HG02678 (cell line): ENCODE data around the gene ACTG2.
"Not testable (repeated sequence)": the region's sequence is repeated elsewhere in the genome, so short reads cannot be mapped to it uniquely, and the experiment has no call there.

Experiments used
- ATAC-seq: cut with Tn5 transposase; IDR thresholded peaks from one replicate; pipeline ENCODE4 v1.9.1; 2021; ENCODE audit warnings: mild to moderate bottlenecking, moderate library complexity; ENCODE audit not compliant: unreplicated experiment

The ACTG2 gene

DNA sequence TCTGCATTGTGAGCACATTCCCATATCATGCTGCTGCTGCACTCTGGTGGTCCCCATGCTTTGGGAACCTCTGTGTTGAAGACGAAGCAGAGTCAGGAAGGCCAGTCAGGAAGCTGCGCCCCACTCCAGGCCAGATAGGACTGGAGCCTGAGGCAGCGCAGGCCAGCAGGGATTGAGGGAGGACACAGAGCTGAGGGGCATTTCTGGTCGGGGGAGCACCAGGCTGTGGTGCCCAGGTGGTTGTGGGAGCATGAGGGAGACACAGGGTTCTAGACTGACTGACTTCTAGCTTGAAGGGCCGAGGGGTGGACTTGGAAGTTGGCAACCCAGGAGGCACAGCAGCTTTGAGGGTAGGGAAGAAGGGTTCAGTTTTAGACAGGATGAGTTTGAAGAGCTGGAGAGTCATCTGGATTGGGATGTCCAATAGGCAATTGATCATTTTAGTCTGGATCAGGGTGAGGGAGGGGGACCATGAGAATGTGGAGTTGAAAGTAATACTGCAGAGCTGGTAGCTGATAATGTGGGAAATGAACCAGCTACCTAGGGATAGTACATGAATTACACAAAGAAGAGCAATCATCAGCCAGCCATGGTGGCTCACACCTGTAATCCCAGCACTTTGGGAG, 1.4 kb upstream of the ACTG2 start:
- no peak for ATAC-seq

DNA sequence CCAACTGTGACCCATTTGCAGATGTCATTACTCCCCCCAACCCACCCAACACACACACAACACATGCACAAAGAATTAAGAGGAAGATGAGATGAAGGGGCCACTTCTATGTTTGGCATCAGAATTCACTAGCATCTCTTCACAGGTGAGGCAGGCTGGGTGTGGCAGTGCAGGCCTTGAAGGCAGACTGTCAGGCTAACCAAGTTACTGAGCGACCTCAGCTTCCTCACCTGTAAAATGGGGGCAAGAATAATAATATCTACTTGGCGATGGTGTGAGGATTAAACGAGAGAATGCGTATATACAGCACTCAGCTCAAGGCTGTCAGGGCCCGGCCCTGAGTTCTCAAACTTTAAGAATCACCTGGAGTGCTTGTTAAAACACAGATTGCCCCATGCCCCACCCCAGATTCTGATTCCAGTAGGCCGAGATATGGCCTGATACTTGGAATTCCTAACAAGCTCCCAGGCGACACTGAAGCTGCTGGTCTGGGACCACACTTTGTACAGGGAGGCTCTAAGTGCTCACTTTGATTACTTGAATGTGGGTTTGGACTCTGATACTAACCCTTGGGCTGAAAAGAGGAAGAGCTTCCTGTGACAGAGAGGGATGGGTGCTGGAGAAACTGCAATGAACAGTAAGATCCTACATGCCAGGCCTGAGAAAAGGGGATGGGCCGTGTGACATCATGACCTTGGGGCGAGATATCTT, 1.1 kb downstream of the ACTG2 start:
- ATAC-seq: no peak

DNA sequence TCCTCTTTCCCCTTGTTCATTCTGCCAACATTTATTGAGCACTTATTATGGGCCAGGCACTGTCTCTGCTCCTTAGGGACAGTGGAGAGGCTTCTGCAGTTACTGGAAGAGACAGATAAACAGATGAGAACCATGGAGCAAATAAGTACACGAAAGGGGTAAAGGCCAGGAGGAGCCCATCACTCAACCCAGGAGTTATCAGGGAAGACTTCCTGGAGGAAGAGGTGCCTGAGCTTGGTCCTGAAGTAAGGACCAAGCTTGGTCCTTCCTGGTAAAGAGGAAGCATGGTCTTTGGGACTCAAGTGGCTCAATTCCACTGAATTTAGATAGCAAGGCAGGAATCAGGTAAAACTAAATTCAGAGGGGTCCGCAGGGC, 1.7 kb downstream of the ACTG2 start:
- ATAC-seq: no peak

- no peak for ATAC-seq
Measured at GRCh38 chr2:73894877-73895276, 2.1 kb downstream of the ACTG2 start.

DNA sequence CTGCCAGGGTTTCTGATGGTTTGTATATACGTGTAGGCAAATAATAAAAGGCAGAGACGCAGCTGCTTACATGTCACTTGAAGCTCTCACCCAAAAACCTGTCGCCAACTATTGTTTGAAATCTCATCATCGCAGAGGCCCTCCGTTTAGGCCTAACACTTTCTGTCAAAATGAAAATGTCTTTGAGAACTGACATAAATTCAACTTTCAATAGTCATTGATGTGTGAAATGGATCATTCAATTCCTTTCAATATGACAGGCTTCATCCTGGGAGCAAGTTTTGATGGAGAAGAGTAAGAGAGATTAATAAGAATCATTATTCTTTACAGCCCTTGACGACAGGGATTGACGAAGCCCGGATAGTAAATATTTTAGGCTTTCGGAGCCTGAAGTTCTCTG, 2.7 kb downstream of the ACTG2 start:
- ATAC-seq: no peak

DNA sequence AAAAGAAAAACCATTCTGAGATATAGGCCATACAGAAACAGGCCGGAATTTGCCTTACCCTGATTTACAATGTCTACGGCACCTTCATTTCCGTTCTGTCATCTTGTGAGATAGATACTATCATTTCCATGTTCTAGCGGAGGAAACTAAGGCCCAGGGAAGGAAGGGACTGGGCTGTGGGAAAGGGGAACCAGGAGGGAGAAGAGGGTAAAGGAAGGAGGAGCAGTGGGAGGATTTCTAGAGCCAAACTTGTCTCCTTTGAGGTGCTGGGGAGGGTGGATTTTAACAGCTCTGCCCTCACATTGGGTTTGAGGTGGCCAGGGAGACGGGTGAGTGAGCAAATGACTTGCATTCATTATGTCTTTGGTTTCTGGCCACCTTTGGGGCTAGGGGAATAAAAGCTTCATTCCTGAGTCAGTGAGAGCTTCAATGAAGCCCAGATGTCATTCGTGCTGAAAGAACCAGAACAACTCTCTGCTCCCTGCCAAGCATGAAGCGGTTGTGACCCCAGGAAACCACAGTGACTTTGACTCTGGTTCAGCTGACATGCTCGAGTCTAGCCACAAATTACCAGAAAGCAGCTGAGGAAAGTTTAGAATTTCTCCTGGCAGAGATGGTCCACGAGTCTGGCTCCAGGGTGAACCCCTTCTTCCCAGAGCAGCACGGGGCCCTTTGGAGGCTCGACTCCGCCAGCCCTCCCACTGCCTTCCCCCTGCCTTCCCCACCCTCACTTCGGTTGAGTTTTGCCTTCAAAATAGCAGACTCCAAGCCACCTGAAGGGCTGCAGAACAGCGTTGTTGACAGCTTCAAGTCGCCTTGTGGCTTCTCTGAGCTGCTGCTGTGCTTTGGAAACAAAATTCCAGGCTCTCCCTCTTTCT, 3.8 kb downstream of the ACTG2 start:
- peak; percentile 69 for ATAC-seq

DNA sequence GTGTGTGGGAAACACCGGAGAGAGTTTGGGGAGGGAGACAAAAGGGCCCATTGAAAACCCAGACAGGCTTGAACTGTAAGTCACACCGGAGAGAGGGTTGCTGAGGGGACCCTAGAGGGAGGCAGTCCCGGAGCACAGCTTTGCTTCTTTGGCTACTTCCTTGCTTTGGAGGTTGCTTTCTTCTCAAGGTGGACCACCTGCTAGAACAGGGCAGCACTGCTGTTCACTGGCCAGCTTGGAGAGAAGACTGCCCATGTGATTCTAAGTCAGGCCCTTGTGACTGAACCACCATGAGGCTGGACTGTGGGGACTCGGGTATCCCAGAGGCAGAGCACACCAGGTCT, 4.4 kb downstream of the ACTG2 start:
- no peak for ATAC-seq

DNA sequence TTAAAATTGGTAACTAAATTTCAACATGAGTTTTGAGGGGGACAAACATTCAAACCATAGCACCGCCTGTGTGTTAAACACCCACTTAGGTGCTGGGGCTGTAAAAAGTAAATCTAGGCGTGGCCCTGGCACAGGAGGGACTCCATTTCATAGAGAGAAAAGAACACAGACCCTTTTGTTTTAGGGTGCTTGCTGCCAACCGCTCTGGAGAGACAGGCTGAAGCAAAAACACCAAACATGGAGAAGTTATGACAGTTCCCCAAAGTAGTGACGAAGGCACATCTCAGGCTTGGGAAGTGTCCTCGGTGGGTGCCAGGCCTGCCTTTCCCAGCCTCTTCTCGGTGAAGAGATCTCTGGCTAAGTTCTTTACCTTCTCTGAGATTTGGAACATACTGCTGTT, 5.1 kb downstream of the ACTG2 start:
- ATAC-seq: no peak

DNA sequence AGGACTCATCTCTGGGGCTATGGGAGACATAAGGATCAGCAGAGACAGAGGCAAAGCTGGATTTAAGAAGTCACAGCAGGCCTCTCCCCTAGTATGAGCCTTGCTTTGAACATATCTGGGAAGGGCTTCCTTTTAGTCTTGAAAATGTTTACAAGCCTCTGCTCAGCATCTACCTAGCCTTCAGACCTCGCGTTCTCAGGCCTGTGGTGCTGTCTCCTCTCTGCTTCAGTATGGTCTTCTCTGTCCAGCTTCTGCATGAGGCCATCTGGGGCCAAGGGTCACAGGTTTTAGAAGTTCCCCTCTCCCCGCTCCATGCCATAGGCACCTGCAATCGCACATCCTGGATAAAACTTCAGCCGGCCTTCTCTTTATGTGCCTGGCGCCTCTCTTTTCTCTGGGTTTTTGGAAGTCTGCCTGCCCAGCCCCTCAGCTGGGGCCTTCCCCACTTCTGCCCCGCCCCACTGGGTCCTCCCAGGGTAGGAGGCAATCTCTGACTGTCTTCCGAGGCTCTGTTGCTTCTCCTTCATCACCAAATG, 7.1 kb downstream of the ACTG2 start:
- ATAC-seq: no peak

DNA sequence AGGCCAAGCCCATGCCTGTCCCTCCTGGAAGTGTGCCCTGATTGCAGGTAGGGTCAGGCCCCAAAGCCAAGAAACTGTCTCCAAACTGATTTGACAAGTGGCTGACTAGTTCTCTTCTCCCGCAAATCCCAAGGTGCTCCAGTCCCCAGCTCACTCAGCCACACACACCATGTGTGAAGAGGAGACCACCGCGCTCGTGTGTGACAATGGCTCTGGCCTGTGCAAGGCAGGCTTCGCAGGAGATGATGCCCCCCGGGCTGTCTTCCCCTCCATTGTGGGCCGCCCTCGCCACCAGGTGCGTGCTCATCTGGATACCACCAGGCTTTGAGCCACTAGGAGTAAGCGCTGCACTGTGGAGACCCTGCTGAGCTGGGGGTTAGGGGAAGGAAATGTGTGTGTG, 8.3 kb downstream of the ACTG2 start:
- no peak for ATAC-seq

GRCh38 chr2:73902284-73902683, 9.5 kb downstream of the ACTG2 start:
- ATAC-seq: no peak

DNA sequence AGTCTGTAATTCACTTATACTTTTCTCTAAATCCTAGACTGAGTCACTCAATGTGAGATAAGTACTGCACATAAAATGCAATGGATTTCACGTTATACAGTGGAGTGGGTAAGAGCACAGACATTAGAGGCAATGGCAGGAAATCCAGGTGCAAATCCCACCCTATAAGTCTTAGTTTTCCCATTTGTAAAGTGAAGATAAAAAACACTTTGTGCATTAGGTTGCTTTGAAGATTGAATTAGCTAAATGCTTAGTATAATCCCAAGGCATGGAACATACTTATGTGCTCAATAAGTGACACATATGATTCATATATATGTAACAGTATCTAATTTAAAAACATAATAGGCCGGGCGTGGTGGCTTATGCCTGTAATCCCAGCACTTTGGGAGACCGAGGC, 10.5 kb downstream of the ACTG2 start:
- no peak for ATAC-seq

DNA sequence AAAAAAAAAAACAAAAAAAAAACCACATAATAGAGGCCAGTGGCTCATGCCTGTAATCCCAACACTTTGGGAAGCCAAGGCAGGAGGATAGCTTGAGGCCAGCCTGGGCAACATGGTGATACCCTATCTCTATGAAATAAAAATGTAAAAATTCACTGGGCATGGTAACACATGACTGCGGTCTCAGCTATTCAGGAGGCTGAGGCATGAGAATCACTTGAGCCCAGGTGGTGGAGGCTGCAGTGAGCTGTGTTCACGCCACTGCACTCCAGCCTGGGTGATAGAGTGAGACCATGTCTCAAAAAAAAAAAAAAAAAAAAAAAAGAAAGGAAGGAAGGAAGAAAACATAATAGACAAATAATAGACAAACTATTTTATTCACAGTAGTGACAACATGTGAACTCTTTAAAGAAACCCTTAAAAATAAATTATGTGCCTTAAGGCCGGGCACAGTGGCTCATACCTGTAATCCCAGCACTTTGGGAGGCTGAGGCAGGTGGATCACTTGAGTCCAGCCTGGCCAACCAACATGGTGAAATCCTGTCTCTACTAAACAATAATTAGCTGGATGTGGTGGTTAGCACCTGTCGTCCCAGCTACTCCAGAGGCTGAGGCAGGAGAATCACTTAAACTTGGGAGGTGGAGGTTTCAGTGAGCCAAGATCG, 11.3 kb downstream of the ACTG2 start:
- ATAC-seq: not testable (repeated sequence)

GRCh38 chr2:73904952-73905351, 12.1 kb downstream of the ACTG2 start:
- ATAC-seq: no peak

DNA sequence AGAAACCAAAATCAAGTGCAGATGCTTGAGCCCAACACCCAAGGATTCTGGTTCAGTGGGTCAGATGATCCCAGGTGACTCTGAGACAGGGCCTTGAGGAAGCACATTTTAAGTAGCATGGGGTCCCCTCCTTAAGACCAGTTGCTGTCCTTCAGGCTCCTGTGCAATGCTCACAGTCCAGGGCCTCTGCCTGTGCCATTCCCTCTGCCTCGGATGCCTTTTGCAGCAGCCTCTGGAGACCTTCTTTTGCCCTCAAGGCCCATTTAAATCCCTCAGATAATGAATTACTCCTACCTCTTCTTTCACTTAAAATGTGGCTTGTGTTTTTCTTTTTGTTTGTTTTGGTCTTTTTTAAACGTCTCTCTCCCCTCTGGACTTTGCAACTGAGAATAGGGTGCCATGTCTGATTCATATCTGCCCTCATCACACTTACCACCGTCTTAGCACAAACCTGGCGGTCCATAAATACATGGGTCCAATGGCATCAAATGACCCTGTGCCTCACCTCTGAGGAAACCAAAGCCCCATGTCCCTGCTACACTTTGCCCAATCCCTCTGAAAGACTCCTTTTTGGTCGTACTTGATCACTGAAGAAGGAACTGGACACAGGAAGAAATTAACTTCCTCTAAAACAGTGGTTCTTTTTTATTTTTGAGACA, 14.2 kb downstream of the ACTG2 start:
- no peak for ATAC-seq

DNA sequence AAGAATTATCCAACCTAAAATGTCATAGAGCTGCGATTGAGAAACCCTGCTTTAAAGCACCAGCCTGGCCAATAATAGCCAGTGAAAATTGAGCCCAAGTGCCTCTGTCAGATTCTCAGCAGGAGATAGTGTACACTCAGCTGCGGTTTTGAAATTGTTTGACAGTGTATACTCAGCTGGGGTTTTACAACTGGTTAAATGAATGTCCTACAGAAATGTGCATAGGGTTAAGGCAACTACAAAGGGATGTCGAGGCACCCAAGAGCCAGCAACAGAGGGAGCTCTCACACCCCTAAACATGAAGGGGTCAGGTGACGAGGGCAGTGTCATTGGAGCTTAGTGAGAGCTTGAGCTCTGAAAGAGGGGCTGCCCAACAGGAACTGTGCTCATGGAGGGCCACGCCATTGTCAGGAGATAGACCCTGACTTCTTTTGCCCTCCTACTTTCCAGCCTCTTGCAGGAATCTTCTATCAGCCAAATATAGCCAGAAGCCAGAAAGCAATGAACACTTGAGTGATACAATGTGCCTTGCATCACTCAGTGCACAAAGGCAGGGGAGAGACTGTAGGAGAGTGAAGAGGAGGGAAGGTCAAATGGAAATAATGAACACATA, 15.1 kb downstream of the ACTG2 start:
- ATAC-seq: peak; percentile 55

DNA sequence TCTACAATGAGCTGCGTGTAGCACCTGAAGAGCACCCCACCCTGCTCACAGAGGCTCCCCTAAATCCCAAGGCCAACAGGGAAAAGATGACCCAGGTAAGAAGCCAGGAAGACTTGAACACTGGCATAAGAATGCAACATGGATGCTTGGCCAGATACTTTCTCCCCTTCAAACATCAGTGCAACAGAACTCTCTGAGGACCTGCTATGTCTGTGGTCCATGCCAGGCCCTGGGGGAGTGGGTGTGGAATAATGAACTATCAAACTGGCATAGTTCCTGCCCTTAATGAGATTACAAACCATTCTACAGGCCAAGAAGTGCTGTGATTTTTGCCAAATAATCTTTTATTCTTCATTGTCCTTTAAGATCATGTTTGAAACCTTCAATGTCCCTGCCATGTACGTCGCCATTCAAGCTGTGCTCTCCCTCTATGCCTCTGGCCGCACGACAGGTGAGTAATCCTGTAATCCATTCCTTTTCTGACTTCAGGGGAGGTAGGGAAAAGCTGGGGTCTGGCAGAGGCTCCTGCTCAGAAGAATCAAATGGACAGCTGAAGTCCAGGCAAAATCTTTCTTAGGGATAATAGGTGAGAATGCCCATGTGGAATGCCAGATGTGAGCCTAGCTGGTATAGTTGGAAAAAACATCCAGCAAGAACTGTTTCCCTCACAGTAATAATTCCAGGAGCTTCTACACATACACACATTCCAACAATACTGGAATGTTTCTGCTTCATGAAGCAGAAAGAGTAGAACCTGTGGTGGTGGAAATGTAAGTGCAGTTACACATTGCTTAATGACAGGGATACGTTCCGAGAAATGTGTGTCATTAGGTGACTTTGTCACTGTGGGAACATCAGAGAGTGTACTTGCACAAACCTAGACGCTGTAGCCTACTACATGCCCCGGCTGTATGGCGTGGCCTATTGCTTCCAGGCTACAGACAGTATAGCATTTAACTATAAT, 16.2 kb downstream of the ACTG2 start:
- no peak for ATAC-seq

- ATAC-seq: no peak
Measured at GRCh38 chr2:73910873-73911547, 18.2 kb downstream of the ACTG2 start.
